IMR-90 (cell line): ENCODE measurements around the gene RANBP2. TPM values are rescaled to one million over a fixed set of nuclear protein-coding genes. Genes with fewer than 3 reads are reported as not detected.
"Not testable (repeated sequence)": the region's sequence is repeated elsewhere in the genome, so short reads cannot be mapped to it uniquely, and the experiment has no call there.

Source experiments
- ATAC-seq: fragments of 200-7000 bp; cut with Tn5 transposase; 2 replicates; pipeline ENCODE4 v1.9.1; 2020; ENCODE audit warnings: low read depth, mild to moderate bottlenecking, moderate library complexity
- BruUV-seq: library from RNA; stranded (reverse); fragments of 400-500 nt; replicated peaks from 2 replicates; lab custom pipeline; 2021; lab: Mats Ljungman, UMichigan
- CTCF ChIA-PET: fragments of 300-600 bp; formaldehyde crosslinking; extraction: SDS; loops from one replicate; lab custom pipeline; 2021; ENCODE audit warnings: antibody characterized with exemption; lab: Yijun Ruan, JAX
- POLR2A ChIA-PET: fragments of 300-600 bp; sonication (Branson Sonifier 250); formaldehyde crosslinking; loops from one replicate; lab custom pipeline; 2022; ENCODE audit warnings: antibody characterized with exemption; ENCODE audit not compliant: unreplicated experiment; lab: Charles Lee
- DNase-seq: peaks from one replicate; pipeline ENCODE4 v3.0.0; 2013
- H2AFZ ChIP-seq: replicated peaks from 2 replicates; pipeline ENCODE3; 2013; ENCODE audit warnings: low read length, mild to moderate bottlenecking; ENCODE audit not compliant: poor library complexity
- H2AK5ac ChIP-seq: 2 replicates; pipeline ENCODE4 v1.6.1; 2013; ENCODE audit warnings: low read depth, low read length, inconsistent platforms
- H2AK9ac ChIP-seq: replicated peaks from 2 replicates; pipeline ENCODE3; 2013; ENCODE audit warnings: mild to moderate bottlenecking, low read depth, low read length, moderate library complexity; ENCODE audit not compliant: poor library complexity
- H2BK120ac ChIP-seq: 2 replicates; pipeline ENCODE4 v1.6.1; 2013; ENCODE audit warnings: low read depth, low read length, inconsistent platforms
- H2BK15ac ChIP-seq: 3 replicates; pipeline ENCODE4 v1.6.1; 2013; ENCODE audit warnings: low read depth, low read length, inconsistent platforms
- H2BK20ac ChIP-seq: 2 replicates; pipeline ENCODE4 v1.6.1; 2013; ENCODE audit warnings: low read depth, mild to moderate bottlenecking, inconsistent platforms, low read length, moderate library complexity
- H2BK5ac ChIP-seq: 2 replicates; pipeline ENCODE4 v1.6.1; 2013; ENCODE audit warnings: mild to moderate bottlenecking, low read depth, low read length, inconsistent platforms; ENCODE audit not compliant: poor library complexity, severe bottlenecking
- H3K14ac ChIP-seq: replicated peaks from 2 replicates; pipeline ENCODE4 v1.6.1; 2013; ENCODE audit warnings: low read depth, low read length, inconsistent platforms
- H3K18ac ChIP-seq: 2 replicates; pipeline ENCODE4 v1.6.1; 2013; ENCODE audit warnings: low read depth, low read length, control low read depth
- H3K23ac ChIP-seq: 2 replicates; pipeline ENCODE4 v1.6.1; 2013; ENCODE audit warnings: low read depth, low read length, inconsistent platforms
- H3K27ac ChIP-seq: 2 replicates; pipeline ENCODE4 v1.5.1; 2013; ENCODE audit warnings: mild to moderate bottlenecking, control low read depth, low read length; ENCODE audit not compliant: insufficient read depth
- H3K27me3 ChIP-seq: 2 replicates; pipeline ENCODE4 v1.6.1; 2013; ENCODE audit warnings: low read length; ENCODE audit not compliant: control insufficient read depth, insufficient read depth
- H3K36me3 ChIP-seq: 2 replicates; pipeline ENCODE4 v1.6.1; 2013; ENCODE audit warnings: low read length, mixed read lengths; ENCODE audit not compliant: control insufficient read depth, insufficient read depth
- H3K4ac ChIP-seq: 2 replicates; pipeline ENCODE4 v1.6.1; 2013; ENCODE audit warnings: low read depth, low read length, inconsistent platforms
- H3K4me1 ChIP-seq: 2 replicates; pipeline ENCODE4 v1.6.1; 2013; ENCODE audit warnings: low read length, mixed read lengths; ENCODE audit not compliant: control insufficient read depth, insufficient read depth
- H3K4me2 ChIP-seq: 2 replicates; pipeline ENCODE4 v1.6.1; 2013; ENCODE audit warnings: low read depth, mild to moderate bottlenecking, control low read depth, low read length, moderate library complexity
- H3K4me3 ChIP-seq: 2 replicates; pipeline ENCODE4 v1.5.1; 2013; ENCODE audit warnings: low read depth, mild to moderate bottlenecking, control low read depth, low read length, moderate library complexity; ENCODE audit not compliant: insufficient read depth
- H3K56ac ChIP-seq: 2 replicates; pipeline ENCODE4 v1.6.1; 2013; ENCODE audit warnings: low read length, inconsistent platforms; ENCODE audit not compliant: insufficient read depth; ENCODE audit errors: extremely low read depth
- H3K79me1 ChIP-seq, 2 experiments: 2 replicates each; pipeline ENCODE4 v1.6.1; 2013; ENCODE audit warnings: low read length in 2 of 2, inconsistent platforms in 1 of 2, low read depth in 1 of 2
- H3K9ac ChIP-seq: 2 replicates; pipeline ENCODE4 v1.6.1; 2013; ENCODE audit warnings: low read depth, low read length, control low read depth
- H3K9me1 ChIP-seq: 2 replicates; pipeline ENCODE4 v1.6.1; 2013; ENCODE audit warnings: low read length, inconsistent platforms; ENCODE audit not compliant: insufficient read depth
- H3K9me3 ChIP-seq: 2 replicates; pipeline ENCODE4 v1.6.1; 2013; ENCODE audit warnings: low read length; ENCODE audit not compliant: control insufficient read depth, insufficient read depth
- H4K20me1 ChIP-seq: 2 replicates; pipeline ENCODE4 v1.6.1; 2013; ENCODE audit warnings: low read length, inconsistent platforms; ENCODE audit not compliant: insufficient read depth
- H4K5ac ChIP-seq: 2 replicates; pipeline ENCODE4 v1.6.1; 2013; ENCODE audit warnings: mild to moderate bottlenecking, low read depth, low read length, control low read depth
- H4K8ac ChIP-seq, 2 experiments: 2 replicates each; pipeline ENCODE4 v1.6.1; 2013; ENCODE audit warnings: low read depth in 2 of 2, low read length in 2 of 2, control low read depth in 1 of 2, inconsistent platforms in 1 of 2
- H4K91ac ChIP-seq: 2 replicates; pipeline ENCODE4 v1.6.1; 2013; ENCODE audit warnings: low read depth, low read length, inconsistent platforms; ENCODE audit not compliant: insufficient read depth
- WGBS, 2 experiments: methylation state at CpG; one replicate each; pipeline versions ENCODE4 v1.1.5 to v1.1.7; 2013; ENCODE audit warnings: missing lambda C conversion rate in 2 of 2; ENCODE audit not compliant: insufficient read length in 1 of 2; ENCODE audit errors: extremely low coverage in 2 of 2; 5-methylcytosine and 5-hydroxymethylcytosine counted together
- dilution Hi-C: fragments of 300-500 bp; cut with HindIII; formaldehyde crosslinking; loops from one replicate; pipeline ENCODE4 v1.14.3; 2018; ENCODE audit warnings: low sequenced_read_pairs; ENCODE audit not compliant: unreplicated experiment
- in situ Hi-C: fragments of 300-500 bp; cut with MboI; formaldehyde crosslinking; loops from 3 replicates; pipeline ENCODE4 v1.14.3; 2019; ENCODE audit warnings: low sequenced_read_pairs, inconsistent platforms, mixed read lengths
- intact Hi-C: fragments of 100-400 bp; cut with micrococcal nuclease; formaldehyde crosslinking; loops from 2 replicates; pipeline ENCODE4 v1.10.0; 2022
- polyA plus RNA-seq, 3 experiments: library from polyadenylated mRNA; depleted of rRNA; stranded (reverse); fragments of >200 nt; gene quantifications; 2 replicates each; pipeline ENCODE4 v1.2.3, GENCODE V29; 2012; ENCODE audit warnings: low replicate concordance in 1 of 3
- total RNA-seq: library from RNA; depleted of rRNA; stranded (reverse); fragments of >200 nt; gene quantifications from 2 replicates; pipeline ENCODE4 v1.2.3, GENCODE V29; 2012

Gene RANBP2
- total and polyA plus RNA-seq, 2 of the 4 experiments (the other 2 are of a cell fraction): 9.8 to 64.9 TPM

- H3K9me1 ChIP-seq, intact Hi-C loops, H3K14ac ChIP-seq, H4K8ac ChIP-seq, BruUV-seq, H3K79me1 ChIP-seq, H2BK5ac ChIP-seq, H2AK5ac ChIP-seq, H4K5ac ChIP-seq, CTCF ChIA-PET, H3K18ac ChIP-seq, in situ Hi-C loops, H3K9ac ChIP-seq, ATAC-seq, H3K27ac ChIP-seq, H3K4ac ChIP-seq, H4K91ac ChIP-seq, H2BK120ac ChIP-seq, H3K4me2 ChIP-seq, H3K23ac ChIP-seq, H2AK9ac ChIP-seq, H3K4me3 ChIP-seq, H3K9me3 ChIP-seq, POLR2A ChIA-PET, H2AFZ ChIP-seq, H2BK20ac ChIP-seq, H3K27me3 ChIP-seq, H2BK15ac ChIP-seq, H3K36me3 ChIP-seq, dilution Hi-C loops, H3K4me1 ChIP-seq, H3K56ac ChIP-seq: not testable (repeated sequence)
- no CpG with 5 or more reads among the region's 9 CpGs for WGBS, 2 experiments
- DNase-seq: peak; percentile 23
- H4K20me1 ChIP-seq: peaks cover 46% of the 10 kb centered on the region
These were observed 6.8 kb downstream of the RANBP2 start for GRCh38 chr2:108726048-108726447.

- H4K5ac ChIP-seq, H4K91ac ChIP-seq, H2AFZ ChIP-seq, H3K9me3 ChIP-seq, H3K36me3 ChIP-seq, DNase-seq, BruUV-seq, intact Hi-C loops, H3K27me3 ChIP-seq, H3K4me3 ChIP-seq, H2AK9ac ChIP-seq, POLR2A ChIA-PET, H2BK20ac ChIP-seq, H3K4me1 ChIP-seq, H3K14ac ChIP-seq, ATAC-seq, in situ Hi-C loops, H3K4me2 ChIP-seq, H3K9me1 ChIP-seq, H3K9ac ChIP-seq, dilution Hi-C loops, CTCF ChIA-PET, H3K56ac ChIP-seq, H4K20me1 ChIP-seq, H3K23ac ChIP-seq: not testable (repeated sequence)
- Histone ChIP-seq H2BK120ac (0 out of 2 replicates have a peak overlapping the region, but pooled peaks have one; percentile 13), H4K8ac (peak overlapping the region in 1 of 2 experiments; percentile 49; a peak in 1 of 4 replicates), H3K4ac (peak overlapping the region; percentile 48; the same call in 1 of the 2 replicates), H3K79me1 (peaks cover 4 to 18% of the 10 kb centered on the region in 2 experiments; a peak in 2 of 4 replicates), H2AK5ac (peak overlapping the region; percentile 90; the same call in 1 of the 2 replicates), H2BK5ac (peak overlapping the region; percentile 36), H2BK15ac (peak overlapping the region; percentile 88; the same call in 2 of the 3 replicates), H3K27ac (peak overlapping the region; percentile 59; the same call in 1 of the 2 replicates), H3K18ac (peak overlapping the region; percentile 70; the same call in 1 of the 2 replicates)
- WGBS, 2 experiments: 100% methylated on average over 1 of the region's 6 CpGs; no CpG with 5 or more reads in 1 of the 2 experiments
These were observed 15.4 kb downstream of the RANBP2 start for GRCh38 chr2:108734656-108735055.
